Liver (tissue), 9 donors: ENCODE results near the gene BACH2. TPM values are rescaled to one million over a fixed set of nuclear protein-coding genes. Genes with fewer than 3 reads are reported as not detected.

ENCODE experiments used
- DNase-seq: peaks from one replicate; pipeline ENCODE4 v3.0.0-alpha.2; 2017; ENCODE audit warnings: low spot score
- H3K27ac ChIP-seq, 2 donors: one replicate each; pipeline ENCODE4 v1.7.0; 2013; ENCODE audit warnings: inconsistent platforms in 2 of 2, low read length in 2 of 2, control low read depth in 1 of 2, low read depth in 1 of 2, mild to moderate bottlenecking in 1 of 2
- H3K27me3 ChIP-seq, 4 donors: one replicate each; pipeline versions ENCODE4 v1.6.1 to v1.7.0; 2013; ENCODE audit warnings: low read length in 3 of 4, inconsistent platforms in 1 of 4, mild to moderate bottlenecking in 1 of 4, moderate library complexity in 1 of 4; ENCODE audit not compliant: control insufficient read depth in 4 of 4, insufficient read depth in 4 of 4
- H3K36me3 ChIP-seq, 4 donors: one replicate each; pipeline versions ENCODE4 v1.6.1 to v1.7.0; 2013; ENCODE audit warnings: low read length in 3 of 4, mild to moderate bottlenecking in 3 of 4, low read depth in 1 of 4, moderate library complexity in 1 of 4; ENCODE audit not compliant: control insufficient read depth in 4 of 4, insufficient read depth in 3 of 4
- H3K4me1 ChIP-seq, 4 donors: one replicate each; pipeline versions ENCODE4 v1.6.1 to v1.7.0; 2013; ENCODE audit warnings: low read length in 3 of 4, mild to moderate bottlenecking in 3 of 4, moderate library complexity in 1 of 4; ENCODE audit not compliant: control insufficient read depth in 4 of 4, insufficient read depth in 4 of 4
- H3K4me3 ChIP-seq, 3 donors: one replicate each; pipeline versions ENCODE4 v1.6.1 to v1.7.0; 2013; ENCODE audit warnings: low read length in 3 of 3, control low read depth in 1 of 3, low read depth in 1 of 3, mild to moderate bottlenecking in 1 of 3
- H3K9ac ChIP-seq, 2 donors: one replicate each; pipeline ENCODE4 v1.7.0; 2013; ENCODE audit warnings: low read length in 2 of 2, mild to moderate bottlenecking in 2 of 2, moderate library complexity in 2 of 2, control low read depth in 1 of 2, low read depth in 1 of 2
- H3K9me3 ChIP-seq, 4 donors: one replicate each; pipeline versions ENCODE4 v1.6.1 to v1.7.0; 2013; ENCODE audit warnings: low read length in 3 of 4; ENCODE audit not compliant: control insufficient read depth in 4 of 4
- ATF3 ChIP-seq: IDR thresholded peaks from 2 replicates; pipeline ENCODE4 v1.6.1; 2016; ENCODE audit warnings: antibody characterized with exemption
- CTCF ChIP-seq: fragments of 150-350 bp; IDR thresholded peaks from 2 replicates; pipeline ENCODE4 v1.5.1; 2017; ENCODE audit warnings: improper control_type of control experiment, low read depth, low read length; ENCODE audit not compliant: missing input control
- EGR1 ChIP-seq, 2 donors: IDR thresholded peaks; 2 replicates each; pipeline ENCODE4 v1.6.1; 2016 to 2018; ENCODE audit warnings: antibody characterized with exemption in 2 of 2, low read depth in 2 of 2
- FOXA1 ChIP-seq: IDR thresholded peaks from 2 replicates; pipeline ENCODE4 v1.6.1; 2016; ENCODE audit warnings: antibody characterized with exemption
- FOXA2 ChIP-seq: IDR thresholded peaks from 2 replicates; pipeline ENCODE4 v1.6.1; 2016; ENCODE audit warnings: antibody characterized with exemption
- GABPA ChIP-seq, 2 donors: IDR thresholded peaks in 1 of 2; conservative IDR thresholded peaks in 1 of 2; 2 replicates each; pipeline ENCODE4 v1.6.1; 2016; ENCODE audit warnings: antibody characterized with exemption in 2 of 2, mild to moderate bottlenecking in 1 of 2, moderate library complexity in 1 of 2
- HNF4A ChIP-seq, 2 donors: conservative IDR thresholded peaks; 2 replicates each; pipeline ENCODE4 v1.6.1; 2016; ENCODE audit warnings: antibody characterized with exemption in 2 of 2, mild to moderate bottlenecking in 2 of 2
- HNF4G ChIP-seq: IDR thresholded peaks from 2 replicates; pipeline ENCODE4 v1.6.1; 2016; ENCODE audit warnings: antibody characterized with exemption
- JUND ChIP-seq, 2 donors: IDR thresholded peaks; 2 replicates each; pipeline ENCODE4 v1.6.1; 2016; ENCODE audit warnings: antibody characterized with exemption in 2 of 2
- MAX ChIP-seq: IDR thresholded peaks from 2 replicates; pipeline ENCODE4 v1.6.1; 2016; ENCODE audit warnings: antibody characterized with exemption
- NR2F2 ChIP-seq: IDR thresholded peaks from 2 replicates; pipeline ENCODE4 v1.6.1; 2016; ENCODE audit warnings: antibody characterized with exemption
- RXRA ChIP-seq, 2 donors: IDR thresholded peaks; 2 replicates each; pipeline ENCODE4 v1.6.1; 2017 to 2018; ENCODE audit warnings: antibody characterized with exemption in 2 of 2, mild to moderate bottlenecking in 1 of 2
- SP1 ChIP-seq: IDR thresholded peaks from 2 replicates; pipeline ENCODE4 v1.6.1; 2018; ENCODE audit warnings: antibody characterized with exemption, mild to moderate bottlenecking
- TAF1 ChIP-seq: conservative IDR thresholded peaks from 2 replicates; pipeline ENCODE4 v1.6.1; 2016; ENCODE audit warnings: antibody characterized with exemption, mild to moderate bottlenecking
- YY1 ChIP-seq: IDR thresholded peaks from 2 replicates; pipeline ENCODE4 v1.6.1; 2016; ENCODE audit warnings: antibody characterized with exemption, mild to moderate bottlenecking
- ZBTB33 ChIP-seq: IDR thresholded peaks from 2 replicates; pipeline ENCODE4 v1.6.1; 2016; ENCODE audit warnings: antibody characterized with exemption
- whole genome bisulfite sequencing: extraction: QIAGEN DNeasy Blood & Tissue Kit; methylation state at CpG from one replicate; pipeline ENCODE4 v1.1.7; 2013; 5-methylcytosine and 5-hydroxymethylcytosine counted together
- polyA plus RNA-seq, 2 donors: library from polyadenylated mRNA; stranded (reverse) in 1 of 2; unstranded in 1 of 2; fragments of 200-250 nt in 1 of 2; fragments of >200 nt in 1 of 2; fragmentation: Nextera tagmentation in 1 of 2; extraction: Ambion mirVana in 1 of 2; gene quantifications; one replicate each; pipeline versions ENCODE4 v1.2.1 to v1.2.3, GENCODE V29; 2013 to 2015
- total RNA-seq, 2 donors: library from RNA; depleted of rRNA; stranded (reverse); fragments of >200 nt; gene quantifications; one replicate each; pipeline ENCODE4 v1.2.3, GENCODE V29; 2014
- donor health status: healthy.
- donor health status: healthy.
- donor health status: healthy.
- donor health status: healthy.
- donor health status: healthy.

BACH2 gene
- total and polyA plus RNA-seq, 4 donors = 1.9 to 3.7 (median 1.9) TPM

- peak overlapping the region in 1 of 2 donors; percentile 11 for H3K27ac ChIP-seq
- no peak overlapping the region for H3K4me3 ChIP-seq
- H3K36me3 ChIP-seq = no peaks in the 10 kb centered on the region
- no peaks in the 10 kb centered on the region for H3K4me1 ChIP-seq
- TF ChIP-seq NR2F2 (no peak), ZBTB33 (no peak), SP1 (no peak), YY1 (no peak), TAF1 (no peak), EGR1 (IDR thresholded peaks at IDR 0.05; ENCODE audit: low read depth in 2 of 2) (no peak), HNF4A (conservative IDR thresholded peaks at IDR 0.05) (no peak), RXRA (IDR thresholded peaks at IDR 0.05) (no peak), FOXA1 (no peak)
- 92% methylated on average over 11 of the region's 11 CpGs for WGBS
- H3K9ac ChIP-seq = no peak overlapping the region
- no peaks in the 10 kb centered on the region for H3K27me3 ChIP-seq
- H3K9me3 ChIP-seq = no peaks in the 10 kb centered on the region
- DNase-seq = no peak
These were observed 310.7 kb downstream of the BACH2 start for GRCh38 chr6:89985751-89986493.

- peak; percentile 48 for DNase-seq
- H3K9ac ChIP-seq = no peak overlapping the region
- H3K36me3 ChIP-seq = no peaks in the 10 kb centered on the region
- peak overlapping the region in 1 of 2 donors; percentile 11 for H3K27ac ChIP-seq
- H3K27me3 ChIP-seq = no peaks in the 10 kb centered on the region
- TF ChIP-seq NR2F2 (peak; percentile 17), FOXA2 (no peak)
- 82% methylated on average over 12 of the region's 12 CpGs for WGBS
- H3K9me3 ChIP-seq = no peaks in the 10 kb centered on the region
- H3K4me3 ChIP-seq = no peak overlapping the region
- H3K4me1 ChIP-seq = no peaks in the 10 kb centered on the region
These were observed 311.5 kb downstream of the BACH2 start for GRCh38 chr6:89984926-89985750.

GRCh38 chr6:89980353-89980752, 316.3 kb downstream of the BACH2 start:
- Histone ChIP-seq H3K27me3 (no peaks in the 10 kb centered on the region), H3K27ac (no peak overlapping the region), H3K4me3 (no peak overlapping the region), H3K9me3 (no peaks in the 10 kb centered on the region), H3K4me1 (peaks cover 0 to 3% (median 0%) of the 10 kb centered on the region in 4 donors), H3K36me3 (no peaks in the 10 kb centered on the region), H3K9ac (no peak overlapping the region)
- no peak for DNase-seq
- TF ChIP-seq EGR1 (IDR thresholded peaks at IDR 0.05; ENCODE audit: low read depth in 2 of 2) = no peak
- TF ChIP-seq JUND (IDR thresholded peaks at IDR 0.05) = no peak
- TF ChIP-seq RXRA (IDR thresholded peaks at IDR 0.05) = no peak
- TF ChIP-seq CTCF = no peak
- TF ChIP-seq ZBTB33 = no peak
- TF ChIP-seq MAX = no peak
- no peak for TF ChIP-seq GABPA (IDR thresholded peaks at IDR 0.05 in 1 of 2, conservative IDR thresholded peaks at IDR 0.05 in 1 of 2)
- no peak for TF ChIP-seq ATF3
- TF ChIP-seq HNF4G = no peak
- no peak for TF ChIP-seq FOXA2
- TF ChIP-seq TAF1 = no peak
- TF ChIP-seq FOXA1 = no peak
